GM20431 (cell line): ENCODE results near the gene CPEB1.

ENCODE experiments used
- in situ Hi-C: fragments of 300-500 bp; cut with MseI, MboI; formaldehyde crosslinking; loops from one replicate; pipeline ENCODE4 v1.15.0; 2020; ENCODE audit warnings: low sequenced_read_pairs; ENCODE audit not compliant: unreplicated experiment

CPEB1 gene

GRCh38 chr15:82647045-82647834, at the start of gene CPEB1:
TSS of gene CPEB1 (minus strand) at chr15:82647363. CDS start at chr15:82628459, 18,904 bp downstream.
- in situ Hi-C loops: no loop called here

GRCh38 chr15:82692171-82692570, 45.0 kb upstream of the CPEB1 start:
- in situ Hi-C loops: no loop called here

DNA sequence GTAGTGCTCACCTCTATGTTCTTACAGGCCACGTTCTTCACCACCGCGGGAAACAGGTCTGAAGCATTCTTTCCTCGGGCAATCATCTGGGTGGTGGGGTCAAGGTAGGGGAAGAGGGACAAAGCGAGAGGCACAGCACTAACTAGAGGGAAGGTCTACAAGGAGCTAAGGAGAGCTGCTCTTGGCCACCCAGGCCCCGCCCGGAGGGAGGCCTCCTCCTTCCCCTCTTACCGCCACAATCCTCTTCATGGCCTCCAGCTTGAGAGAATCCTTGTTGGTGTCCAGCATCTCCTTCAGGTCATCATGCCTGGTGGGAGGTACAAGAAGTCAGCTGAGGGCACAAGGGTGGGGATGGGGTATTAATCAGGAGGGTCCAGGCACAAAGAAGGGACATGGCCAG, 42.0 kb upstream of the CPEB1 start:
- in situ Hi-C loops: no loop called here

GRCh38 chr15:82688691-82689090, 41.5 kb upstream of the CPEB1 start:
- in situ Hi-C loops: no loop called here

DNA sequence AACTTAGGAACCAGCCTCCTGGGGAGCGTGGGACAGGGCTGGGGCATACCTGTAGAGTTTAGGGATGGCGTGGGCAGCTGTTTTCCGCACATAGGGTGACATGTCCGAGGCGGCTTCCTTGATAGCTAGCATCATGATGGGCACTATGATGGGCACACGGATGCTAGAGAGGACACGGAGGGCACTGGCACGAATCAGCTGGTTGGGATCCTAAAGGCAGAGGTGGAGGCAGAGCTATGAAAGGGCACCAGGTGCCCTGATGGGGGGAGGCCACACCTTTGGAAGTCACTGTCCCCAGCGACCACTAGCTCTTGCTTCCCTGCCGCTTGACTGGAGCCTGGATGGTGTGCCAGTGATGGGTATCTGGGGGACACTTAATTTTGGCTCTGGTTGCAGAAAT, 34.2 kb upstream of the CPEB1 start:
- in situ Hi-C loops: no loop called here

GRCh38 chr15:82680200-82681102, 33.3 kb upstream of the CPEB1 start:
- in situ Hi-C loops: no loop called here

DNA sequence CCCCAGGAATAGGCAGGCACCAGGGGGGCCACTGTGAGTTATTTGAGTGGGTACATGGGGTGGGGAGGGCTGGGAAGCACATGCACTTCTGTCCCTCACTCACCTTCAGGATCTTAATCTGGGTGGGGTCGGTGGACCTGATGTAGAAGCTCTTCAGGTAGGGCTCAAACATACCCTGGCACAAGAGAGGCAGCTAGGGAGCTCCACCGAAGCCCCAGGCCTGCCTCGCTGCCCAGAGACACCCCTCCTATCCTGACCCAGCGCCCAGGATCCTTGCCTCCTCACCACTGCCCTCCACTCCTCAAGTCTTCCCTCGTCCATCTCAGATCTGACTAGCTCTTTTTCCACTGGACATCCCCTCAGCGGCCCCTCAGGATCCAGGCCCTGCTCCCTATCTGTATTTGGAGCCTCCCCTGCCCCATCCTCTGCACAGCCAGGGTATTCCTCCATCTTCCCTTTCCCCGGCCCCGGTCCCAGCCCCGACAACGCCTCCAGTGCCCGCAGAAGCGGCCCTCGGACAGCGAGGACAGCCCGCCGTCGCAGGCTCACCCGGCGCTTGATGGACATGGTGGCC, 32.5 kb upstream of the CPEB1 start:
- in situ Hi-C loops: no loop called here

DNA sequence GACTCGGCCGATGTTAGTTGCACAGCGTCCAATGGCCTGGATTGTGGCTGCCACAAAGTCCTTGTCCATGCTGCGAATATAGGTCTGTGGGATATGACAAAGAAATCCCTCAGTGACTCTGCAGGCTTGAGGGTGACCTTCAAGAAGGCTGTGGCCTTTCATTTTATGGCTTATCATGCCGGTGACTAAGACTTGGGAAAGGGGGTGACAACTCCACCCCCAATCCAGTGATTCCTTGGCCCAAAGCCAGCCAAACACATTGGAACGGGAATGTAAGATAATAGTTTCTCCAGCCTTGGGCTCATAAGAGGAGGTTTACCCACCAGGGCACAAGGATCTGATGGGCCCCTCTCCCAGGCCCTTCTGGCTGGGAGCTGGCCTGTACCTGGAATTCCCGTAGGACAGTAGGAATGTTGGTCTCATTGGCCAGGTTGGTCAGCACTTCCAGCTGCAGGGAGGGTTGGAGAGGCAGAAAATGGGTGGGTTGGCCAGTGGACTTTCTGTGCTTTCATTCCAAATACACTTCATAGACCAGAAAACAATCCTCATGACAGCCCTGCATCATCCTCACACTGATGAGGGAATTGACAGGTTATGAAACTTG, 30.7 kb upstream of the CPEB1 start:
- in situ Hi-C loops: no loop called here

DNA sequence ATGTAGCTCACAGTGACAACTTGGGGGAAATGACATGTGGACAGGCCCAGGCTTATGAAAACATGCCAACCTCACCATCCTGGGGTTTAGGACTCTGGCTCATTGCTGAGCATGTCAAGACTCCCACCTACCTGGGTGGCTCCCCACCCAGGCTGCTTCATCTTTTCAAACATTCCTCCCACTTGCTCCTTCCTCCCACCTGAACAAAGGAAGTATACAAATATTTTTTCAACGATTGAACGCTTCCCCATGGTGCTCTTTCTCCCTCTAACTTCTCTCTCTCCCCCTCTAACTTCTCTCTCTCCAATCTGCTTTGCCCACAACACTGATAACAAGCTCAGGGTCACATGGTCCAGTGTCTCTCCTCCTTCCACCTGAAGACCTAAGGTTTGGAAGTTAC, 27.7 kb upstream of the CPEB1 start:
- in situ Hi-C loops: no loop called here

GRCh38 chr15:82670699-82671098, 23.5 kb upstream of the CPEB1 start:
- in situ Hi-C loops: no loop called here

DNA sequence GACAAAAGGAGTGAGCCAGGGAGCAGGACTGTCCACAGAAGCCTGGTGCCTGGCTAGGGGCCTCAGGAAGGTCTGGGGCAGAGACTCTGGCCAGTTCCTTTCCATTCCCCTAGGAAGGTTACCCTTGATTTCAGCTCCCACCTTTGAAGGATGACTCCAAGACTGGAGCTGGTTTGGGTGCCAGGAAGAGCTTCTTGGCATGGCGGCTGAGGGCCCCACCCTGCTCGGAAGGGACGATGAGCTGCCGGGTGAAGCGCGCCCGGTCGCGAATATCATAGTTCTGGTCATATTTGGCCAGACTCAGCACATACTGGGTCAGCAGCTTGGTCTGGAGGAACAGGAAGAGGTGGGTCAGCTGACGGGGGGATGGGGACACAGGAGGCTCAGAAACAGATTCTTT, 19.4 kb upstream of the CPEB1 start:
- in situ Hi-C loops: no loop called here

DNA sequence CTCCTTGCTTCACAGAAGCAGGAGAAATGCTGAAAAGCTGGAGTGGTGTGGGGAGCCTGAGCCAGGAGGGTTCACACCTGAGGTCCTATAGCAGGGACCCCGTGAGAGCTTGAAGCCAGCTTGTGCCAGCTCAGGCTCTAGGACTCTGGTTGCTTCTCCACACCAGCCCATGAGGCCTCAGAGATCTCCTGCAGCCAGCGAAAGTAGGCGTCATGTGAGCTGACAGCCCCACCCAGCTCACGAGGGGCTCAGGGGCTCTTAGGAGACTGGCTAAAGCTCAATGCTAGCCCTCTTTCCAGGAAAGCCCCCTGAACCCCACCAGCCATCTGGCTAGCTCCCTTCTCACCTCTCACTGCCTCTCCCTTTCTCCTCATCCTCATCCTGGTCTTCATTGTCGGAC, 16.9 kb upstream of the CPEB1 start:
- in situ Hi-C loops: no loop called here

DNA sequence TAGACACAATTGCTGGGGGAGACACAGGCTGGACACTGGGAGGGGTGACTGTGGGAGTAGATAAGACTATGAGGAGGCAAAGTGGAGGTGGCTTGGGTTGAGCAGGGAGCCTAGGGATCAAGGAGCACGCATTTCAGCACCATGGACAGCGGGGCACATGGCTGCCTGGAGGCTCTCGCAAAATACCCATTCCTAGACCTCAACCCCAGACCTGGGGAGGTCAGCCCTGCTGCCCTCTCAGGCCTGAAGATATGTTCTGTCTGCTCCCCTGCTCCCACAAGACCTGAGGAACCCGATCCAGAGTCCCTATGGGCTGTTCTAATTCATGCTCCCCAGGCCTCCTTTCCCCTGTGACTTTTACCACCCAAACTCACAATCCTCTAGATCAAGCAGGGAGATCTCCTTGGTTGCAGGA, 16.0 kb upstream of the CPEB1 start:
- in situ Hi-C loops: no loop called here

DNA sequence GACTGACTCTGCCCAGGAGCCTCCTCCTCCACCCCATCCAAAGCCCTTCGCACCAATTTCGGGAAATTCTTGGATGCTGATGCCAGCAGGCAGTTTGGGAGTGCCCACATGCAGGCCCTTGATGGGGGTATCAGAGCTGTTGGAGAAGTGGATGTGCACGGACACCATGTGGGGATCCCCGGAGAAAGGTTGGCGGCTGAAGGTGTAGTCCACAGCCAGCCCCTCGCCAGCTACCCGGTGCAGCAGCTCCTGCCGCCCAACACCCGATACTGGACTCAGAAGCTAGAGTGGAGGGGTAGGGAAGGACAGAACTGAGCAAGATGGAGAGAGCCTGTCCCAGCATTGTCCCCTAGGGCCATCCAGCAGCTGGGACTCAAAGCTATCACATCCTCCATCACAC, 15.5 kb upstream of the CPEB1 start:
- in situ Hi-C loops: no loop called here

DNA sequence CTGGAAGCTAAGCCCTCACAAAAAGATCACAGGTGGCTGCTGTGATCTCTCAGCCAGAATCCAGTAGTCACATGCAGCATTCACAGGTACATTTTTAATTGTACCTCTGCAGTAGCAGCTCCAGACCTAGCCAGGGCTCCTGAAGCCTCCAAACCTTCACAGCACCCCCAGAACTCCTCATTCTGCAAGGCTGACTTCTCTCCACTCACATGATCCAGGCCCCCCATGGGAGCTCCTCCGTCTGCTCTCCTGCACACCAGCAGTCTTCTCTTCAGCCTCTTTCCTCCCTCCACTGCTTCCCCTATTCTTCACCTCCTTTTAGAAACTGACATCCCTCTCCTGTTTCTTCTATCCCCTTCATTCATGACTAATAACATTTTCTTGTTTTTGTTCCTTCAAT, 13.2 kb upstream of the CPEB1 start:
- in situ Hi-C loops: no loop called here

GRCh38 chr15:82656641-82657266, 9.6 kb upstream of the CPEB1 start:
- in situ Hi-C loops: no loop called here

- in situ Hi-C loops: no loop called here
Observed at GRCh38 chr15:82655606-82656005, 8.4 kb upstream of the CPEB1 start.

DNA sequence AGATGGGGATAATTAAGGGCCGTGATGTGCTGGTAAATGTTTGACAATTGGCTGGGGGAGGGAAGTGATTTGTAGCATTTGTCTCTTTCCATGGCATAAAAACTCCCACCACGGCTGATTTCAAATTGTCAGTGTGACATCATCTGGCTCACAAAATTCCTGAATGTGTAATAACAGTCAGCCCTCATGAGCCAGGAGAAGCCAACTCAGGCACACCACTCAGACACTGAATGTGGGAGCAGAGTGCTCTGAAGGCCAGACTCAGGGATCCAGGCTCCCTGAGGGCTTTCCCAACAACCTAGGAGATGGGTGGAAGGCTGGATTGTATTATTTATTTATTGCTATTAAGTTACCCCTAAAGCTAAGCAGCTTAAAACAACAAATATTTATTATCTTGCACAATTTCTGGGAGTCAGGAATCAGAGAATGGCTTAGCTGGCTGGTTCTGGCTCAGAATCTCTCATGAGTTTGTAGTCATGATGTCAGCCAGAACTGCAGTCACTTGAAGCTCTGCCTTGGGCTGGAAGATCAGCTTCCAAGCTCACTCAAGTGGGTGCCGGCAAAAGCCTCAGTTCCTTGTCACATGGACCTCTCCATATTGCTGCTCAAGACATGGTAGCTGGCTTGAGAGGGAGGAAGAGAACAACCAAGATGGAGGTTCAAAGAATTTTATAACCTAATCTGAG, 6.5 kb upstream of the CPEB1 start:
- in situ Hi-C loops: no loop called here

DNA sequence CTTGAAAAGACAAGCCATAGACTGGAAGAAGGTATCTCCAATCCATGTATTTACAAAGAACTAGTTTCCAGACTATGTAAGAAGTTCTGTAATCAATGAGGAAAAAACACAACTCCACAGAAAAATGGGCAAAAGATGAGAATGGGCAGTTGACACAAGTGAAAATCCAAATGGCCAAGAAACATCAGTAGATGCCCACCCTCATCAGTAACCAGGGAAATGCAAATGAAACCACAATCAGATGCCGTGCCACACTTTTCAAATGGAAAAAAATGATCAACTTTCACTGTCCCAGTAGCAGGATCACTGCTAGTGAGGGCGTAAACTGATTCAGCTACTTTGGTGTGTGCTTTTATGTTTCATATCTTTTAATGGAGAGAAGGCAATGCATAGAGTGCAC, 4.5 kb upstream of the CPEB1 start:
- in situ Hi-C loops: no loop called here
